SK-N-SH treated with all-trans-retinoic acid at 6 μM for 48 hours (cell line): Measurements from ENCODE around the gene UBA6.
"Not testable (repeated sequence)": the region's sequence is repeated elsewhere in the genome, so short reads cannot be mapped to it uniquely, and the experiment has no call there.

Source experiments
- ATAC-seq: fragments of 200-7000 bp; cut with Tn5 transposase; 3 replicates; pipeline ENCODE4 v1.9.1; 2020; ENCODE audit warnings: mild to moderate bottlenecking, moderate library complexity
- BACH2 ChIP-seq: fragments of 250-450 bp; sonication (Bioruptor Pico); IDR thresholded peaks from 2 replicates; pipeline ENCODE4 v1.9.0; 2021; ENCODE audit warnings: mild to moderate bottlenecking, borderline replicate concordance
- CSDC2 ChIP-seq: fragments of 250-450 bp; sonication (Bioruptor Pico); IDR thresholded peaks from 2 replicates; pipeline ENCODE4 v1.5.0; 2020; ENCODE audit warnings: mild to moderate bottlenecking, moderate library complexity
- ESRRG ChIP-seq: fragments of 250-450 bp; sonication (Bioruptor Pico); IDR thresholded peaks from 2 replicates; pipeline ENCODE4 v1.6.1; 2021; ENCODE audit warnings: mild to moderate bottlenecking
- ISL1 ChIP-seq: fragments of 250-450 bp; sonication (Bioruptor Pico); IDR thresholded peaks from 2 replicates; pipeline ENCODE4 v2.1.2; 2022; ENCODE audit warnings: mild to moderate bottlenecking, moderate library complexity
- POU6F1 ChIP-seq: fragments of 250-450 bp; sonication (Bioruptor Pico); IDR thresholded peaks from 2 replicates; pipeline ENCODE4 v1.8.0; 2021; ENCODE audit warnings: low read depth, mild to moderate bottlenecking, moderate library complexity, borderline replicate concordance
- PPARA ChIP-seq: fragments of 250-450 bp; sonication (Bioruptor Pico); IDR thresholded peaks from 2 replicates; pipeline ENCODE4 v1.5.0; 2020; ENCODE audit warnings: mild to moderate bottlenecking, borderline replicate concordance
- RARB ChIP-seq: fragments of 250-450 bp; sonication (Bioruptor Pico); IDR thresholded peaks from 2 replicates; pipeline ENCODE4 v1.8.0; 2021; ENCODE audit warnings: mild to moderate bottlenecking, moderate library complexity
- TCF4 ChIP-seq: fragments of 250-450 bp; sonication (Bioruptor Pico); IDR thresholded peaks from 2 replicates; pipeline ENCODE4 v1.8.0; 2021; ENCODE audit warnings: mild to moderate bottlenecking, moderate library complexity, borderline replicate concordance
- TOX ChIP-seq: fragments of 250-450 bp; sonication (Bioruptor Pico); IDR thresholded peaks from 2 replicates; pipeline ENCODE4 v1.8.0; 2021; ENCODE audit warnings: mild to moderate bottlenecking, moderate library complexity, borderline replicate concordance
- ZC3H10 ChIP-seq: fragments of 250-450 bp; sonication (Bioruptor Pico); IDR thresholded peaks from 2 replicates; pipeline ENCODE4 v1.5.1; 2021; ENCODE audit warnings: mild to moderate bottlenecking, moderate library complexity
- ZFP3 ChIP-seq: fragments of 250-450 bp; sonication (Bioruptor Pico); IDR thresholded peaks from 2 replicates; pipeline ENCODE4 v1.5.0; 2020; ENCODE audit warnings: mild to moderate bottlenecking, moderate library complexity
- ZFP30 ChIP-seq: fragments of 450-650 bp; formaldehyde crosslinking; IDR thresholded peaks from 2 replicates; pipeline ENCODE4 v1.5.0; 2022; ENCODE audit warnings: mild to moderate bottlenecking, moderate library complexity
- ZNF565 ChIP-seq: fragments of 450-650 bp; formaldehyde crosslinking; conservative IDR thresholded peaks from 2 replicates; pipeline ENCODE4 v1.5.0; 2020; ENCODE audit warnings: low read depth, mild to moderate bottlenecking, moderate library complexity
- ZNF70 ChIP-seq: fragments of 450-650 bp; formaldehyde crosslinking; IDR thresholded peaks from 2 replicates; pipeline ENCODE4 v1.5.0; 2020; ENCODE audit warnings: mild to moderate bottlenecking, moderate library complexity
- ZNF8 ChIP-seq: fragments of 450-650 bp; formaldehyde crosslinking; IDR thresholded peaks from 2 replicates; pipeline ENCODE4 v1.5.0; 2020; ENCODE audit warnings: mild to moderate bottlenecking, moderate library complexity
- TF ChIP-seq, protein P1 (sequence below): fragments of 250-450 bp; sonication (Bioruptor Pico); IDR thresholded peaks from 2 replicates; pipeline ENCODE4 v1.5.0; 2020; ENCODE audit warnings: mild to moderate bottlenecking, moderate library complexity
- TF ChIP-seq, protein P2 (sequence below): fragments of 250-450 bp; sonication (Bioruptor Pico); IDR thresholded peaks from 2 replicates; pipeline ENCODE4 v1.5.1; 2021; ENCODE audit warnings: mild to moderate bottlenecking, moderate library complexity
- TF ChIP-seq, protein P3 (sequence below): fragments of 250-450 bp; sonication (Bioruptor Pico); IDR thresholded peaks from 2 replicates; pipeline ENCODE4 v1.8.0; 2020; ENCODE audit warnings: mild to moderate bottlenecking, moderate library complexity, borderline replicate concordance

Gene UBA6

DNA sequence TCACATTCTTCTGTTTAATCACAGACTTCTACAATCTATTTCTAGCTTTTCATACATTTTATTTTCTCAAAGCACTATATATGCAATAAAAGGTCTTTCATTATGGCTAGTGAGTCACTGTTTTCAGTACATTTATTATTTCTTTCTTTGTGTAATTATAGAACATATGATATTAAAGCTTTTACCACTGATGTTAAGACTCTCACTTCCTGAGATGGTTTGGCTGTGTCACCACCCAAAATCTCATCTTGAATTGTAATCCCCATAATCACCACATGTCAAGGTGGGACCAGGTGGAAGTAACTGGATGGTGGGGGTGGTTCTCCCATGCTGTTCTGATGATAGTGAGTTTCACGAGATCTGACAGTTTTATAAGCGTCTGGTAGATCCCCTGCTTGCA is 41.9 kb downstream of the UBA6 start:
- TF ChIP-seq POU6F1 (CRISPR knock-in tag) (no peak), PPARA (no peak), ISL1 (CRISPR knock-in tag) (no peak), ZC3H10 (CRISPR knock-in tag) (no peak), ZNF70 (CRISPR knock-in tag) (no peak), TOX (CRISPR knock-in tag) (no peak), RARB (CRISPR knock-in tag) (no peak), ZFP30 (no peak), CSDC2 (CRISPR knock-in tag) (no peak), ZNF565 (CRISPR knock-in tag) (no peak), ESRRG (no peak), ZFP3 (no peak)
- TF ChIP-seq, protein P1, sequence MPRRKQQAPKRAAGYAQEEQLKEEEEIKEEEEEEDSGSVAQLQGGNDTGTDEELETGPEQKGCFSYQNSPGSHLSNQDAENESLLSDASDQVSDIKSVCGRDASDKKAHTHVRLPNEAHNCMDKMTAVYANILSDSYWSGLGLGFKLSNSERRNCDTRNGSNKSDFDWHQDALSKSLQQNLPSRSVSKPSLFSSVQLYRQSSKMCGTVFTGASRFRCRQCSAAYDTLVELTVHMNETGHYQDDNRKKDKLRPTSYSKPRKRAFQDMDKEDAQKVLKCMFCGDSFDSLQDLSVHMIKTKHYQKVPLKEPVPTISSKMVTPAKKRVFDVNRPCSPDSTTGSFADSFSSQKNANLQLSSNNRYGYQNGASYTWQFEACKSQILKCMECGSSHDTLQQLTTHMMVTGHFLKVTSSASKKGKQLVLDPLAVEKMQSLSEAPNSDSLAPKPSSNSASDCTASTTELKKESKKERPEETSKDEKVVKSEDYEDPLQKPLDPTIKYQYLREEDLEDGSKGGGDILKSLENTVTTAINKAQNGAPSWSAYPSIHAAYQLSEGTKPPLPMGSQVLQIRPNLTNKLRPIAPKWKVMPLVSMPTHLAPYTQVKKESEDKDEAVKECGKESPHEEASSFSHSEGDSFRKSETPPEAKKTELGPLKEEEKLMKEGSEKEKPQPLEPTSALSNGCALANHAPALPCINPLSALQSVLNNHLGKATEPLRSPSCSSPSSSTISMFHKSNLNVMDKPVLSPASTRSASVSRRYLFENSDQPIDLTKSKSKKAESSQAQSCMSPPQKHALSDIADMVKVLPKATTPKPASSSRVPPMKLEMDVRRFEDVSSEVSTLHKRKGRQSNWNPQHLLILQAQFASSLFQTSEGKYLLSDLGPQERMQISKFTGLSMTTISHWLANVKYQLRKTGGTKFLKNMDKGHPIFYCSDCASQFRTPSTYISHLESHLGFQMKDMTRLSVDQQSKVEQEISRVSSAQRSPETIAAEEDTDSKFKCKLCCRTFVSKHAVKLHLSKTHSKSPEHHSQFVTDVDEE (CRISPR knock-in tag), result no peak
- TF ChIP-seq, protein P2, sequence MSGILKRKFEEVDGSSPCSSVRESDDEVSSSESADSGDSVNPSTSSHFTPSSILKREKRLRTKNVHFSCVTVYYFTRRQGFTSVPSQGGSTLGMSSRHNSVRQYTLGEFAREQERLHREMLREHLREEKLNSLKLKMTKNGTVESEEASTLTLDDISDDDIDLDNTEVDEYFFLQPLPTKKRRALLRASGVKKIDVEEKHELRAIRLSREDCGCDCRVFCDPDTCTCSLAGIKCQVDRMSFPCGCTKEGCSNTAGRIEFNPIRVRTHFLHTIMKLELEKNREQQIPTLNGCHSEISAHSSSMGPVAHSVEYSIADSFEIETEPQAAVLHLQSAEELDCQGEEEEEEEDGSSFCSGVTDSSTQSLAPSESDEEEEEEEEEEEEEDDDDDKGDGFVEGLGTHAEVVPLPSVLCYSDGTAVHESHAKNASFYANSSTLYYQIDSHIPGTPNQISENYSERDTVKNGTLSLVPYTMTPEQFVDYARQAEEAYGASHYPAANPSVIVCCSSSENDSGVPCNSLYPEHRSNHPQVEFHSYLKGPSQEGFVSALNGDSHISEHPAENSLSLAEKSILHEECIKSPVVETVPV (CRISPR knock-in tag), result no peak
- TF ChIP-seq, protein P3, sequence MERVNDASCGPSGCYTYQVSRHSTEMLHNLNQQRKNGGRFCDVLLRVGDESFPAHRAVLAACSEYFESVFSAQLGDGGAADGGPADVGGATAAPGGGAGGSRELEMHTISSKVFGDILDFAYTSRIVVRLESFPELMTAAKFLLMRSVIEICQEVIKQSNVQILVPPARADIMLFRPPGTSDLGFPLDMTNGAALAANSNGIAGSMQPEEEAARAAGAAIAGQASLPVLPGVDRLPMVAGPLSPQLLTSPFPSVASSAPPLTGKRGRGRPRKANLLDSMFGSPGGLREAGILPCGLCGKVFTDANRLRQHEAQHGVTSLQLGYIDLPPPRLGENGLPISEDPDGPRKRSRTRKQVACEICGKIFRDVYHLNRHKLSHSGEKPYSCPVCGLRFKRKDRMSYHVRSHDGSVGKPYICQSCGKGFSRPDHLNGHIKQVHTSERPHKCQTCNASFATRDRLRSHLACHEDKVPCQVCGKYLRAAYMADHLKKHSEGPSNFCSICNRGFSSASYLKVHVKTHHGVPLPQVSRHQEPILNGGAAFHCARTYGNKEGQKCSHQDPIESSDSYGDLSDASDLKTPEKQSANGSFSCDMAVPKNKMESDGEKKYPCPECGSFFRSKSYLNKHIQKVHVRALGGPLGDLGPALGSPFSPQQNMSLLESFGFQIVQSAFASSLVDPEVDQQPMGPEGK, result no peak

DNA sequence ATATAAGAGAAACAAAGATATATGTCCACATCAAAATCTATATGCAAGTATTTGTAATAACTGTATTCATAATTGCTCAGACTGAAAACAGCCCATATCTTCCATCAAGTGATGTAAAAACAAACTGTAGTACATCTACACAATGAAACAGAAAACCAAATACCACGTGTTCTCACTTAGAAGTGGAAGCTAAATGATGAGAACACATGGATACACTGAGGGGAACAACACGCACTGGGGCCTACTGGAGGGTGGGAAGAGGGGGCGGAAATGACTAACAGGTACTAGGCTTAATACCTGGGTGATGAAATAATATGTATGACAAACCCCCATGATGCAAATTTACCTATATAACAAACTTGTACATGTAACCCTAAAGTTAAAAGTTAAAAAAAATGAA is 42.7 kb downstream of the UBA6 start:
- TF ChIP-seq TOX (CRISPR knock-in tag) (no peak), POU6F1 (CRISPR knock-in tag) (no peak)
- no peak for ATAC-seq

More for the DNA sequence above, 41.9 kb downstream of the UBA6 start:
- no peak for ATAC-seq

- TF ChIP-seq TCF4 (CRISPR knock-in tag), result no peak
- TF ChIP-seq, protein P3, result no peak
- ATAC-seq, result no peak
These were observed 49.4 kb downstream of the UBA6 start for GRCh38 chr4:67651536-67651935.

- TF ChIP-seq RARB (CRISPR knock-in tag), result no peak
- no peak for TF ChIP-seq ZNF565 (CRISPR knock-in tag)
- no peak for TF ChIP-seq PPARA
- TF ChIP-seq ZNF8 (CRISPR knock-in tag), result no peak
- TF ChIP-seq BACH2 (CRISPR knock-in tag), result no peak
- no peak for ATAC-seq
These were observed 62.8 kb downstream of the UBA6 start for GRCh38 chr4:67638136-67638535.

- not testable (repeated sequence) for ATAC-seq
These were observed 64.0 kb downstream of the UBA6 start for GRCh38 chr4:67636978-67637377.
